NB4 (cell line): Measurements from ENCODE around the gene SLC12A6.

Experiments
- MYC ChIP-seq: IDR thresholded peaks from 2 replicates; pipeline ENCODE4 v1.6.1; 2011; ENCODE audit warnings: low read depth, low read length
- POLR2A ChIP-seq: IDR thresholded peaks from 2 replicates; pipeline ENCODE4 v1.6.1; 2011; ENCODE audit warnings: mild to moderate bottlenecking; ENCODE audit not compliant: insufficient read length; ENCODE audit errors: extremely low read depth

DNA sequence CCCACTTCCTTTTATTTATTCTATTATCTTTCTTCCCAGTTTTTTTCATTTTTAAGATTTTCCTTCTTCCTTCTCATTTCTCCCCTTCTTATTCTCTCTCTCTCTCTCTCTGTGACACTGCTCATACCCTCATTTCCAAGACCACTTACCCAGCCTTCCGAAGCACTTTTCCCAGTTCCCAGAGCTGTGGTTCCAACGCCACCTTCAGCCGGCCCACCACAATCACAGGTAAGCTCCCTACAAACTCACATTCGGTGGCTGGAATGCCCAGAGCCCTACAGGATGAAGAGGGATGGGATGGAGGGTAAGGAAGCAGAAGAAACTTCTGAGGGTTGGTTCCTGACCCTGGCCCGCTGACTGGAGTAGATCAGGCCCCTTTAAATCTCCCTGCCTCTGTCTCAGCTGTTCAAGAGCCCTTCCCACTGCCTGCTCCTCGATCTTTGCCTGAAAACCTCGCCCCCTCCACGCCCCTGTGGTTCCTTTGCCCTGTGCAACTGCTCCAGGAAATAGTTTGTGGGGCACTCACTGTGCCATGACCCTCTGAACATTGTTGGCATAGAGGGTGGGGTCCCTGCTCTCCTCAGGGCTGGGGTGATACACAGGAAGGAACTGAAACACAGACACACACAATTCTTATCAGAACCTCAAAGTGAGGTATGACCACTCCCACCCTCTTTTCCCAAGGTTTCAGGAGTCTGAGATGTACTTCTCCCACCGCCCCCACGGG lies 24.6 kb upstream of the SLC12A6 start:
- TF ChIP-seq POLR2A: no peak
- no peak for TF ChIP-seq MYC
